GM18517 (cell line): ENCODE results near the gene CHST10.
"Not testable (repeated sequence)": the region's sequence is repeated elsewhere in the genome, so short reads cannot be mapped to it uniquely, and the experiment has no call there.

Experiments
- ATAC-seq: cut with Tn5 transposase; IDR thresholded peaks from one replicate; pipeline ENCODE4 v1.9.1; 2021; ENCODE audit warnings: mild to moderate bottlenecking, moderate library complexity; ENCODE audit not compliant: unreplicated experiment

Gene CHST10

GRCh38 chr2:100395532-100396350 lies 21.7 kb downstream of the CHST10 start:
- ATAC-seq = no peak

GRCh38 chr2:100394111-100394641 lies 23.3 kb downstream of the CHST10 start:
- ATAC-seq = peak; percentile 39

DNA sequence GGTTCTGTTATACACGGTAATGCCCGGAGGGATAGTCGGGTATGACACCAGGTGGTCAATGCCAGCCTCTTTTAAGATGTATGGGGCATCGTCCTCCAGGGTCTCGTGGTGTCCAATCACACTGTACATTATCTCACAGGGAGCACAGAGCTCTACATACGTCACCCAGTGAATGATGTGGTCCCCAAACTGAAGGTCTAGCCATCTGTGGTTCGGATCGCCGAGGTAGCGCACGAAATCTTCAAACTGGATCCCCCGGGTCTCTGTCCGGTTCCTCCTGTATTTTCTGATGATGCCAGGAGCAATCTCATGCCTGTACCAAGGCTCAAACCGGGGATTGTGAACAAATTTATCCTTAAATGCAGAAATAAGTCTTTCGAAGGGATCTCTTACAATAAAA lies 24.1 kb downstream of the CHST10 start:
- no peak for ATAC-seq

DNA sequence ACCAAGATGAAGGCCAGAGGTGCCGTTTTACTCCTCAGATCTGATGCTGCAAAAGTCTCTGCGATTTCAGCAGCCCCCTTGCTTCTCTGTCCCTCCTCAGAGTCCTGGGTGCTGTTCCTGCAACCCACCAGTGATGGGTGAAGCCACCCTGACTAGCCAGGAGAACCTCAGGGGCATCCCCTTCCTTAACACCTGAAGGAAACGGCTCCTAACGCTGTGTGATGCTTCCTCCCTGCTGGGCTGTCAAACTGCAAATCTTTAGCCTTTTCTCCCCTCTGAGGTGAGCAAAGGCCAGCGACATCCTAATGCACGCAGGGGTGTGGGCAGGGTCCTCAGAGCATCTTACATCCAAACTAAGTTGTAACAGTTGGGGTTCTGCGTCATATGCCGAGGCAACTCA lies 24.8 kb downstream of the CHST10 start:
- no peak for ATAC-seq

GRCh38 chr2:100391735-100392515 lies 25.5 kb downstream of the CHST10 start:
- ATAC-seq = no peak

DNA sequence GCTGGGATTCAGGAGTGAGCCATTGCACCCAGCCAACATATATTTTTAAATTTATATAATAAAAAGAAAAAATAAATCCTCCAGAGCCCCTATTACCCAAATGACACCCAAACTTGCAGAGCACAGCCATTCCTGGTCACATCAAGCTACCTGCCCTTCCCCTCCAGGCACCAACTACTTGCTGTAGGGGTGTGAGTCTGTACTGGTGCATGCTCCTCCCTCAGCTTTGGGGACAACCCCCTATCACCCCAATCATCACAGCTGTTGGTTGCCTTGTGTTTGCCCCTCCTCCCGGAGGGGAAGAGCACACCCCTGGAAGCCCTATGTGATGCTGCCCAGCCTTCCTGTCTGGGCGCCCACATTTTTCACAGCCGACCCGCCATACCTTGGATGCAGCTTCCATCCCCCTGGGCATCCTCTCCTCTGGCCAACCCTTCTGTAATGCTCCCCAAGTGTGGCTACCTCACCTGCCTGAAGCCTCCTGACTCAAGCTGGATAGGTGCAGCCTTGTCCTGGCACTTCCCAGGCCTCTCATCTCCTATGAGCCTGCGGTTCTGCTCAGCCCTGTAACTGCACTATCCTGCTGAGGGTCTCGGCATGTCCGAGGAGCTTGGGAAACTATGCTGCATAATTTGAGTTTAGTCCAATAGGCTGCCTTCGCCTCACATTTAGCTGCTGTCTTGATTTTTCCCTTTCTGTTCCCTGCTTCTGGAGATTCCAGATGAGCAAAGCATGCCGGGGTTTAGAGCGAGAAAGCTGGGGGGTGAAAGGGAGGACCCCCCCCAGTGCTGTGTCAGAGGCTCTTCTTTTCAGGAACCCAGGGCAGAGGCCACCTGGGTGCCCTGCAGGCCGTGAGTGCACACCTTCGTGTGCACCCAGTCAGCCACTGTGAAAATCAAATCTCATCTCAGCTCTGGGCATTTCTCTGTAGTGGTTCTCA lies 27.2 kb downstream of the CHST10 start:
- ATAC-seq = no peak

- ATAC-seq = no peak
Measured at GRCh38 chr2:100388703-100389102, 28.8 kb downstream of the CHST10 start.

GRCh38 chr2:100383954-100384353 lies 33.5 kb downstream of the CHST10 start:
- ATAC-seq = no peak

- no peak for ATAC-seq
Measured at GRCh38 chr2:100383306-100383705, 34.2 kb downstream of the CHST10 start.

DNA sequence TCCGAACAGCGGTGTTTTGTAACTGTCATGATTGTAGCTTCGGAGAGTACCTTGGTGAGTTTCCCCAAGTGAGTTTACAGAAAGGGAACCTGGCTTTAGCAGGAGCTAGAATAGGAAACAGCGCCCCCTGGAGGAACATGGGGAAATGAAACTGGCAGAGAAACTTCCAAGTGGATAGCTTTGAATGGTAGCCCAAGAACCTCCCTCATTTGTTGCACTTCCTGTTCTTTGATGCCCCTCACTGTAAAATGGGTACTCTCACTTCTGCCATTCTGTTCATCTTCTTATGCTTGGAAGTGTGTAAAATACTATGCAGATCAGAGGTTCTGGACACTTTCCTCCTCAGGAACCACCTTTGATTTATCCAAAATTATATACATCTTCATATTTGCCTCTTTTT lies 36.2 kb downstream of the CHST10 start:
- peak; percentile 69 for ATAC-seq

DNA sequence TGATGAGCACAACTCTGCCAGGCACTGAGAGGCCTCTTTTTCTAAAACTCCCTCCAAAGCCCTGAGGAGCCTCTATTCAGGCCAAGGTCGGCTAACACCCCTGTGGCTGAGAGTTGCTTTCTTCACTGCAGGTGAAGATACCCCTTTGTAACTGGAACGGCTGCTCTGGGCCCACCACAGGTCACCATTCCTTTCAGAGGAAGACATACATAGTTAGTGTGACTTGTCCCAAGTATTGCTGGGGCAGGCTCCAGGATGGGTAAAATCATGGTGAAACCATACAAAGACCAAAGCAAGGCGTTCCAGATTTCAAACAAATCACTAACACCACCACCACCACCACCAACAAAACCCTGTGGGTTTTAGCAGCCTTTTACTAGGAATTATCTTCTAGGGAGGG lies 36.8 kb downstream of the CHST10 start:
- ATAC-seq = no peak

- no peak for ATAC-seq
Measured at GRCh38 chr2:100376836-100377235, 40.6 kb downstream of the CHST10 start.

DNA sequence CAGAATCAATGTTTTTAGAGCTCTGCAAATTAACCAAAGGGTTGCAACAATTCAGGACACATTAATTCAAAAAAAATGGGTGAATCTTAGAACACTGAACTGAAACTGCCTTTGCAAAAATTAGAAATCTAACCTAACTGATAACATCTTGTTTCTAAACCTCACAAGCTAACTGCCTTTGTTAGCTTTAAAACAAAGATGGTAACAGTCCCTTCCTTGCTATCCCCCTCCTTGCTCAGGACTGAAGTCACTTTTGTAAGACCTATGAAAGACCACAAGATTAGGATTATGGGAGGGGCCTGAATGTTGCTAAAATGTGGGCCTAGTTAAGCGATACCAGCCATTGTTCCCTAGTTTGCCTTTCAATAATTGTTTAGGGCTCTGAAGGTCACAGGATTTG lies 50.3 kb downstream of the CHST10 start:
- no peak for ATAC-seq

GRCh38 chr2:100365434-100365833 lies 52.0 kb downstream of the CHST10 start:
- ATAC-seq = no peak

GRCh38 chr2:100362269-100362668 lies 55.2 kb downstream of the CHST10 start:
- ATAC-seq = not testable (repeated sequence)

DNA sequence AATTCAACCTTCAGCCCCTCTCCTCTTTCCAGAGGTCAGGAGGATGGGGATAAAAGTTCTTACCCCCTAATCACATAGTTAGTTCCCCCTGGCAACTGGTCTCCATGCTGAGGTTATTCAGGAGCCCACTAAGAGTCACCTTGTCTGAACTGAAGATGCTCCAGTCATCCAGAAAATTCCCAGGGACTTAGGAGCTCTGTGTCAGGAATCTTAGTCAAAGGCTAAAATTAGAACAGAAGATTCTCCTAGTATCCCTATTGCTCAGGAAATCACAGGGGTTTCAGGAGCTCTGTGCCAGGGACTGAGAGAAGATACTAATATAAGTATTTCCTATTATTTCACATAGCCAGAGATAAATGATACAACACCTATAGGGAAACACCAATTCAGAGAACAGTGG lies 57.9 kb downstream of the CHST10 start:
- ATAC-seq = no peak

- ATAC-seq = no peak
Measured at GRCh38 chr2:100358554-100358953, 58.9 kb downstream of the CHST10 start.

GRCh38 chr2:100352521-100352920 lies 64.9 kb downstream of the CHST10 start:
- no peak for ATAC-seq

DNA sequence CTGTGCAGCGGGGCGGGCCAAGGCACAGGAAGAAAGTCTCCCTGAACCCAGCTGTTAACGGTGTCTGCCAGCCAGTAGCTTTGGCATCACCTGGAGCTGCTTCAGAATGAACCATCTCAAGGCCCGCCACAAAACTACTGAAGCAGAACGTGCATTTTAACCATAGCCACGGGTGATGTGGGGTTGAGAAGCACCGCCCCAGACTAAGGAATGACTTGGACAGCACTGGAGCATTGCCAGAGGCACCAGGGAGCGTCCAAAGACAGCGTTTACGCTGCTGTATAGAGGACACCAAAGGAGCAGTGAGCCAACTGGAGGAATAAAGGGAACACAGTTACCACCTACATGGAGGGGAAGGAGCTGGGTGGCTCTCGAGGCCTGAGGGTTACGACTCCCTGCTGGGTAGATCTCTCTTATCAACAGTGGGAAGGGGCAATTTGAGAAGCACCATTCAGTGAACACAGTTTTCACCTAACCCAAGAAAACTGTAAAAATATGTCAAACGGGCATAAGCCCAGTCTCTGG lies 66.7 kb downstream of the CHST10 start:
- no peak for ATAC-seq

GRCh38 chr2:100345144-100345543 lies 72.3 kb downstream of the CHST10 start:
- ATAC-seq = not testable (repeated sequence)

DNA sequence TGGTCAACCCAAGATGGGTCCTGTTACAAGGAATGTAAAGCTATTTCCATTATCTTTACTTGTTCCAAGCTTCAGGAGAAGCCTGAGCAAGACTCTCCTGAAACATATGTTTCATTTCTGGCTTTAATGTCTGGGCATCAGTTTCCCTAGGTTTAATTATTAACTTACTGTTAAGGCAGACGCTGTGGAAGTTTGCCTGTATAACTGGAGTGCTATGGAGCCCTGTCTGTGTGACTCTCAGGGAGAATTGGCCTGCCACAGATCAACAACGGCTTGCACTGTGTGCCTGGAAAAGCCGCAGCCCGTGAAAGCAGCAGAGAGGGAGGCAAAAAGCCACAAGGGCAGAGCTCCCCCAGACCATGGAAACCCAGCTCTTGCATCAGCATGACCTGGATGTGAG lies 73.0 kb downstream of the CHST10 start:
- no peak for ATAC-seq
